Measurements from ENCODE around the gene AQP5. TPM values are rescaled to one million over a fixed set of nuclear protein-coding genes. Genes with fewer than 3 reads are reported as not detected.

AQP5 gene
- total RNA-seq, 2 experiments from 2014 or later = not detected

DNA sequence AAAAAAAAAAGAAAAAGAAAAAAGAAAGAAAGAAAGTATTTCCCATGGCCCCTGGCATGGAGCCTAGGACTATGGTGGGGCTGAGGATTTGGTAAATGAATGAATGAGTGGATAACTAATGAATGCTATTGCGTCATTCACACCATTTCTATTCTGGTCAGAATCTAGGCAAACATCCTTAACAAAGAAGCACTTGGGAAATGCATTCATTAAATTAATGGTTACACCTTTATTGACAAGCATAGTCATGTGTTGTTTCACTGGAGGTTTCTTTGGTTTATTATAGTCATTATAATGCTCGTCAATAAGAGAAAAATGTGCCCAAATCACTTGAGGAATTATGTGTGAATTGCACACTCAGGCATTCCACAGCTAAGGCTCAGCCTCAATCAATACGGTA, 24.7 kb upstream of the AQP5 start:
- DNase-seq (ENCODE audit: low spot score) = no peak
- H3K4me3 ChIP-seq (ENCODE audit: low read depth, low read length, poor library complexity, severe bottlenecking) = no peak overlapping the region
- no peak overlapping the region for H3K4me2 ChIP-seq (ENCODE audit: low read length)
- peaks cover 5% of the 10 kb centered on the region for H3K4me1 ChIP-seq (ENCODE audit: insufficient read depth, low read length, poor library complexity, severe bottlenecking)
- no peaks in the 10 kb centered on the region for H3K79me2 ChIP-seq (ENCODE audit: insufficient read depth, low read depth, low read length)
- H3K36me3 ChIP-seq (ENCODE audit: insufficient read depth, low read length) = no peaks in the 10 kb centered on the region
- H3K27ac ChIP-seq (ENCODE audit: low read depth, low read length, poor library complexity, severe bottlenecking) = no peak overlapping the region
- BruUV-seq (replicated peaks) = no TSS peak
- ChIA-PET POLR2A (no interaction called here), CTCF (ENCODE audit: unreplicated experiment) (interaction anchor here (0.6 to 0.9 kb wide), 2 partner anchors 36 to 70 kb away, joined by 3 read pairs; no protein-coding TSS in a partner anchor)
- no peak overlapping the region for H2AFZ ChIP-seq (ENCODE audit: low read length)
- no peaks in the 10 kb centered on the region for H4K20me1 ChIP-seq (ENCODE audit: insufficient read depth, low read length)
- no peaks in the 10 kb centered on the region for H3K9me2 ChIP-seq (ENCODE audit: insufficient read depth, low read length)
- H3K9me3 ChIP-seq (ENCODE audit: low read length) = no peaks in the 10 kb centered on the region
- TF ChIP-seq CTCF (conservative IDR thresholded peaks at IDR 0.05; ENCODE audit: low read length) (no peak), EZH2phosphoT487 (IDR thresholded peaks at IDR 0.05; ENCODE audit: borderline replicate concordance, low read depth, low read length) (no peak)
- intact Hi-C loops (cut with micrococcal nuclease; ENCODE audit: unreplicated experiment) = no loop called here

GRCh38 chr12:49937639-49938300, 23.9 kb upstream of the AQP5 start:
- intact Hi-C loops (cut with micrococcal nuclease; ENCODE audit: unreplicated experiment) = no loop called here
- no TSS peak for BruUV-seq (replicated peaks)
- peaks cover 11% of the 10 kb centered on the region for H3K4me1 ChIP-seq (ENCODE audit: insufficient read depth, low read length, poor library complexity, severe bottlenecking)

More at GRCh38 chr12:49937639-49938300, 23.9 kb upstream of the AQP5 start:
- Histone ChIP-seq H3K27ac (ENCODE audit: low read depth, low read length, poor library complexity, severe bottlenecking) (no peak overlapping the region), H3K4me2 (ENCODE audit: low read length) (no peak overlapping the region), H3K4me3 (ENCODE audit: low read depth, low read length, poor library complexity, severe bottlenecking) (no peak overlapping the region), H4K20me1 (ENCODE audit: insufficient read depth, low read length) (no peaks in the 10 kb centered on the region), H3K79me2 (ENCODE audit: insufficient read depth, low read depth, low read length) (no peaks in the 10 kb centered on the region), H3K9me2 (ENCODE audit: insufficient read depth, low read length) (no peaks in the 10 kb centered on the region), H3K36me3 (ENCODE audit: insufficient read depth, low read length) (no peaks in the 10 kb centered on the region), H3K9me3 (ENCODE audit: low read length) (no peaks in the 10 kb centered on the region), H2AFZ (ENCODE audit: low read length) (no peak overlapping the region)
- TF ChIP-seq EZH2phosphoT487 (IDR thresholded peaks at IDR 0.05; ENCODE audit: borderline replicate concordance, low read depth, low read length) = no peak
- TF ChIP-seq CTCF (conservative IDR thresholded peaks at IDR 0.05; ENCODE audit: low read length) = no peak
- ChIA-PET POLR2A (no interaction called here), CTCF (ENCODE audit: unreplicated experiment) (no interaction called here)
- no peak for DNase-seq (ENCODE audit: low spot score)
